ENCODE measurements around the gene CFL1.

DNA sequence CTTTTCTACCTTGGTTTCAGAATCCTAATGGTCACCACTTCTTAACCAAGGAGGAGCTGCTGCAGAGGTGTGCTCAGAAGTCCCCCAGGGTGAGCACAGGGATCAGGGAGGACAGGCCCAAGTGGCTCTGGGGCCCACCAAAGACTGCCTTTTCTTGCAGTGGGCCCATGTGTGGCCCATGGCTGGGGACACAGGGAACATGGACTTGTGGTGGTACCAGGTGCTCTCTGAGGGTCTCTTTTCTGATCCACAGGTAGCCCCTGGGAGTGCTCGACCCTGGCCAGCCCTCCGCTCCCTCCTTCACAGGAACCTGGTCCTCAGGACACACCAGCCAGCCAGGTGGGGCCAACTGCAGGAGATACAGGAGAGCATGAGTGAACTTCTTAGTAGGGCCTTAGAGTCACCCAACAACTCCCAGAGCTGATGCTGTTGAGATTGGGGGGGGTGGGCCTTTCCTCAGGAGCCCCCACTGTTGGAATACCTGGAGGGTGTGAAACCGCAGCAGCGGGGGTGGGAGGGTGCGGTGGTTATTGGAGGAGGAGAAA lies 4.3 kb upstream of the CFL1 start:
- TF ChIP-seq RXRA (IDR thresholded peaks at IDR 0.05; ENCODE audit: borderline replicate concordance, low read depth) (no peak), TAF1 (IDR thresholded peaks at IDR 0.05; ENCODE audit: borderline replicate concordance, low read depth, low read length) (no peak)
- TF ChIP-seq, protein P1, sequence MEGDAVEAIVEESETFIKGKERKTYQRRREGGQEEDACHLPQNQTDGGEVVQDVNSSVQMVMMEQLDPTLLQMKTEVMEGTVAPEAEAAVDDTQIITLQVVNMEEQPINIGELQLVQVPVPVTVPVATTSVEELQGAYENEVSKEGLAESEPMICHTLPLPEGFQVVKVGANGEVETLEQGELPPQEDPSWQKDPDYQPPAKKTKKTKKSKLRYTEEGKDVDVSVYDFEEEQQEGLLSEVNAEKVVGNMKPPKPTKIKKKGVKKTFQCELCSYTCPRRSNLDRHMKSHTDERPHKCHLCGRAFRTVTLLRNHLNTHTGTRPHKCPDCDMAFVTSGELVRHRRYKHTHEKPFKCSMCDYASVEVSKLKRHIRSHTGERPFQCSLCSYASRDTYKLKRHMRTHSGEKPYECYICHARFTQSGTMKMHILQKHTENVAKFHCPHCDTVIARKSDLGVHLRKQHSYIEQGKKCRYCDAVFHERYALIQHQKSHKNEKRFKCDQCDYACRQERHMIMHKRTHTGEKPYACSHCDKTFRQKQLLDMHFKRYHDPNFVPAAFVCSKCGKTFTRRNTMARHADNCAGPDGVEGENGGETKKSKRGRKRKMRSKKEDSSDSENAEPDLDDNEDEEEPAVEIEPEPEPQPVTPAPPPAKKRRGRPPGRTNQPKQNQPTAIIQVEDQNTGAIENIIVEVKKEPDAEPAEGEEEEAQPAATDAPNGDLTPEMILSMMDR (IDR thresholded peaks at IDR 0.05), result no peak

Measured in SK-N-SH (cell line).